GM19463 (cell line): ENCODE data around the gene MAMSTR.
"Not testable (repeated sequence)": the region's sequence is repeated elsewhere in the genome, so short reads cannot be mapped to it uniquely, and the experiment has no call there.

ENCODE experiments used
- ATAC-seq: cut with Tn5 transposase; IDR thresholded peaks from one replicate; pipeline ENCODE4 v1.9.1; 2021; ENCODE audit warnings: mild to moderate bottlenecking, moderate library complexity; ENCODE audit not compliant: unreplicated experiment

Gene MAMSTR

GRCh38 chr19:48720251-48720612 lies 707 bp upstream of the MAMSTR start:
- ATAC-seq, result no peak

- no peak for ATAC-seq
These were observed 754 bp downstream of the MAMSTR start for GRCh38 chr19:48718711-48719231.

DNA sequence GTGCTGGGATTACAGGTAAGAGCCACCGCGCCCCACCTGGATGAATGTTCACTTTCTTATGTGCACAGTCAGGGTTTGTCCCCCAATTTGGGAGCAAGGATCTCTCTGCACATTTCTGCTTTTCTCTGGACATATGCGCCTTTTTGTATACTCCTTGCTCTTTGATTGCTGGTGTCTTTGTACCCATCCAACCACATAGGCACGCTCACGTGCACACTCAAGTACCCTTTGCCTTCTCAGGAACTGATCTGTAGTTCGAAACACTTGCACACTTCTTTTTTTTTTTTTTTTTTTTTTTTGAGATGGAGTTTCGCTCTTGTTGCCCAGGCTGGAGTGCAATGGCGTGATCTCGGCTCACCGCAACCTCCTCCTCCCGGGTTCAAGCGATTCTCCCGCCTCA lies 1.4 kb downstream of the MAMSTR start:
- not testable (repeated sequence) for ATAC-seq

- ATAC-seq, result no peak
These were observed 2.8 kb downstream of the MAMSTR start for GRCh38 chr19:48716562-48717291.

- ATAC-seq, result no peak
These were observed 3.8 kb downstream of the MAMSTR start for GRCh38 chr19:48715681-48716171.

DNA sequence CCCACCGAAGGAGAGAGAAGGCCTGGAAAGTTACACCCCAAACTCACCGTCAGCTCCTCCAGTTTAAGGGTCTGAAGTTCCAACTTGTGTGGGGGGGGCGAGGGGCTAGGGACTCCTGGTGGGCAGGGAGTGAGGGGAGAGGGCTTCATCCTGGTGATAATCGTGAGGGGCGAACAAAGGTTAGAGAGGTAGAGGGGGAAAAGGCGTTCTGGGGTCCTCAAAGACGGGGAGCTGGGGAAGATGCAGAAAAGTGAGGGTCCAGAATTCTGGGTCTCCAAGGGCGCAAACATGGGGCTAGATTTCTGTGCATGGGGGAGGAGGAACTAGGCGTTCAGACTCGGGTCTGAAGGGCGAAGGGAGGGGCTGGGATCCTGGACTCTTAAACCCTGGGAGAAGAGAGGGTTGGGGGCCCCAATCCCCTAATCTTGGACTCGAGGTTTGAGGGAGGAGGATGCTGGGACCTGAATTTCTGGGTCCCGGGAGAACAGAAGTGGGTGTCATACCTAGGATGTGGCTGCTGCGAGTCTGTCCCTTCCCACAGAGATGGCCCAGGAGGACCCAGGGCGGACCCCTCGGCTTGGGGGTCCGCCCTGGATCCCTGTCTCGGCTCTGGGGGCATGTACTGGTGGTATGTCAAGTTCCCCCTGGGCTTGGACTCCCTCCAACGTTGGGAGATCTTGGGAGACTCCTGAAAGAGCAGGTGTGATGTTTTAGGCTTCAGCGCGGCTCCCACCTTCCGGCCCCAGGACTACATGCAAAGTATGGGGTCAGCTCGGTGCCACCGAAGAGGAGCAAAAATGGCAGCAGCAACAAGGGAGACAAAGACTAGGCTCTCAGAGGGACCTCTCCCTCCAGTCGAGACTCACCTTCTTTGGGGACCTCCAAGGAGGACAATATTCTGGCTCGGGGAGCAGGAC lies 4.5 kb downstream of the MAMSTR start:
- no peak for ATAC-seq

GRCh38 chr19:48713864-48714755 lies 5.4 kb downstream of the MAMSTR start:
- ATAC-seq, result peak; percentile 88

DNA sequence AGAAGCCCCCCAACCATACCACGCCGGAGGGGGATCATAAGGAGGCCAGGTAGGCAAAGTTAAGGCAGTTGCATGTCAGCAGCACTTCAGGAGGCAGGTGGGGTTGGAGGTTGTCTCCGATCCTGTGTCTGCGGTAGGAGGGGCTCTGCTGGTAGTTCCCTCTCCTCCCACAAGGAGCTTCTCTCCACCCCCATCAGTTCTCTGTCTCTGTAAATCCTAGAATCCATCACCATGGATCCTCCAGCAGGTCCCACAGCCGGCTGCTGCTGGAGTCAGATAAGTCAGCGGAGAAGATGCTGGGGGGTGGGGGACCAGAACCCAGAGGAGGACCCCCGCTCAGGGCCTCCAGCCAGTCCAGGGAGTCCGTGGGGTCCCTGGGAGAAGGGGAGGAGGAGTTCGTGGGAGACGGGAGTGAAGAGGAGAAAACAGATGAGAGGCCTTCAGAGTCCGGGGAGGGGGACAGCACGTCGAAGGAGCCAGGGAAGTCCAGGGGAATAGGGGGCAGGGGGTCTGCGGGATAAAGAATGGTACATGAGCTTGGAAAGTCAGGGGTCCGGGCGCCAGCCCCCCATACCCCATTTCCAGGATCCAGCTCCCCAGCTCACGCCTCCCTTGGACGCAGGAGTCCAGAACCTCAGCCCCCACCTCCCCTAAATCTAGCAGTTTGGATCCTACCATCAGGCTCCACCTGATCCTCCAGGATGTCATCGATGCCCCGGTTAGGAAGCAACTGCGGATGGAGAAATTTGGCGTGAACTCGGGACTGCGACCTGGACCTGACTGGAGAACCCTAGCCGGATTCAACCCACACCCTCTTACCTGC lies 6.3 kb downstream of the MAMSTR start:
- ATAC-seq, result no peak

DNA sequence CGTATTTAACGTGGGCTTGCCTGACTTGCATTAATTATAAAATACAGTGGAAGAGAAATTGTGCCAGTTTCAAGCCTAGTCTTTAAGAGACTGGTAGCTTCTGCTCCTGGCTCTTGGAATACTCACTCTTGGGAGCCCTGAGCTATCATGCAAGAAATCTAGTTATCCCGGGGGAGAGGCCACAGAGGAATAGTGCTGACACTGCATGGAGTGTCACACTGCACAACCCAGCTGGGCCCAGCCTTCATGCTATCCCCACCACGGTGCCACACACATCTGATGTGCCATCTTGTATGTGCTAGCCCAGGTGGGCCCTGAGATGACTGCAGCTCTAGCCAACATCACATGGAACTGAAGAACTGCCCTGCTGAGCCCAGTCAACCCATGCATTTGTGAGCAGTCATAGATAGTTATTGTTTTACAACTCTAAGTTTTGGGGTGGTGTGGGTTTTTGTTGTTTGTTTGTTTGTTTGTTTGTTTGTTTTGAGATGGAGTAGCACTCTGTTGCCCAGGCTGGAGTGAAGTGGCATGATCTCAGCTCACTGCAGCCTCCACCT lies 8.3 kb downstream of the MAMSTR start:
- ATAC-seq, result no peak

- ATAC-seq, result no peak
These were observed 11.1 kb downstream of the MAMSTR start for GRCh38 chr19:48708471-48708870.

DNA sequence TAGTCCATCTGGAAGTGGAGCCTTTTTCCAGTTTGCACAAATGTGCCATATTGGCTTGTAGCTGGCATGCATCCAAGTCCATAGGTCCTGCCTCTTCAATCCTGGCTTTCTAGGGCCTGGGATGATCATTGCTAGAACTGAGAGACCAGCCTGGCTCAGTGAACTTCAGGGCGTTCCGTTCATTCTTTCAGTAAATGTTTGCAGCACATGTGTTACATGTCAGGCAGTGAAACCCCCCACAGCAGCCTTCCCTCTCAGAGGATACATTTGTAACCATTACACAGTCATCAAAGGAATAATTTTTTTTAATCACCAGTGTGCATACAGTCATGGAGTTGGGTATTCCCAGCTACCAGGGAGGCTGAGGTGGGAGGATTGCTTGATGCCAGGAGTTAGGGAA lies 14.1 kb downstream of the MAMSTR start:
- no peak for ATAC-seq

GRCh38 chr19:48703316-48703715 lies 16.2 kb downstream of the MAMSTR start:
- ATAC-seq, result no peak

DNA sequence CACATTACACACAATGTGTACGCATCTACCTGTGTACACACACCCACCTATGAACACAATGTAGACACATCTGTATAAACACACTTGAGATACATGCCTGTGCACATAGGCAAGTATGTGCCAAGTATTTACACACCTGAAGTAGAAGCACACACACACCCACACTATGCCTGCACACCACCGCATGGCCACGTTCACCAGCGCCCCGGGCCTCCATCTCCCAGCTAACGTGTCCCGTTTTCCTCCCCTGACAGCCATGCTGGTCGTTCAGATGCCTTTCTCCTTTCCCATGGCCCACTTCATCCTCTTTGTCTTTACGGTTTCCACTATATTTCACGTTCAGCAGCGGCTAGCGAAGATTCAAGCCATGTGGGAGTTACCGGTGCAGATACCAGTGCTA lies 16.8 kb downstream of the MAMSTR start:
- ATAC-seq, result no peak

- no peak for ATAC-seq
These were observed 21.5 kb downstream of the MAMSTR start for GRCh38 chr19:48698046-48698445.

- ATAC-seq, result no peak
These were observed 23.0 kb downstream of the MAMSTR start for GRCh38 chr19:48696353-48697010.

DNA sequence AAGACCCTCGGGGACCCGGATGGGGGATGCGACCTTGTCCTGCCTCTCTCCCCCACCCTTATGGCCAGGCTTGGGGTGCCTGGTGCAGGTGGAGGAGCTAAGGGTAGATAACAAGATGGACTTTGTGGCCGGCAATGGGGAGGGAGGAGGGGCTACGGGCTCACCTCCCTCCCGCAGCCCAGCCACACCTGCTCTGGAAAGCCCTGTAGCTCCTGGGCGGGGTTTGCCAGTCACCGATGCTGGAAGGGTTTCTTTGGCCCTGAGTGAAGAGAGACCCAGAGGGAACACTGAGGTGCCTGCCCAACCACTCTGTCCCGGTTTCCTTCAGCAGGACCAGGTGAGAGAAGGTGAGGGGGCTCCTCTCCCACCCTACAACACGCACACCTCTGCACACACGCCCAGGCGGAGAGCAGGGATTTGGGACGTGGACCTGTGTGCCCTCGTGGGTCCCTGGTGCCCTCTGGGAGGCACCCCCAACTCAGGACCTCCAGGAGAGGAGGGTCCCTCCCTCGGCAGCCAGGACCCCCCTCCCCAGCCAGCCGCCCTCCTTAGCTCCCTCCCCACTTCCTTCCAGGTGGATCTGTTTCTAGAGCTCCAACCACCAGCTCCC lies 23.7 kb downstream of the MAMSTR start, which contains the start of gene FUT2:
Gene FUT2, plus strand, starts transcription at position 229 of the 610 bp plus-strand sequence. CDS start 6,986 bp downstream, outside the sequence.
- no peak for ATAC-seq

- not testable (repeated sequence) for ATAC-seq
These were observed 25.9 kb downstream of the MAMSTR start for GRCh38 chr19:48693629-48694028.

- ATAC-seq, result no peak
These were observed 30.1 kb downstream of the MAMSTR start for GRCh38 chr19:48689449-48689848.
